Measurements from ENCODE around the gene HMGN5.

The HMGN5 gene

GRCh38 chrX:81231476-81231875, 29.8 kb upstream of the HMGN5 start:
- H3K4me3 ChIP-seq (ENCODE audit: low read depth, low read length): no peak overlapping the region
- no peak for DNase-seq (ENCODE audit: low read depth)
- no peak for TF ChIP-seq CTCF (IDR thresholded peaks at IDR 0.05; ENCODE audit: insufficient read depth, low read depth, low read length, missing control alignments)

- no peak overlapping the region for H3K4me3 ChIP-seq (ENCODE audit: low read depth, low read length)
- no peak for DNase-seq (ENCODE audit: low read depth)
- TF ChIP-seq CTCF (IDR thresholded peaks at IDR 0.05; ENCODE audit: insufficient read depth, low read depth, low read length, missing control alignments): no peak
Measured at GRCh38 chrX:81229901-81230300, 28.2 kb upstream of the HMGN5 start.

- TF ChIP-seq CTCF (IDR thresholded peaks at IDR 0.05; ENCODE audit: insufficient read depth, low read depth, low read length, missing control alignments): no peak
- no peak for DNase-seq (ENCODE audit: low read depth)
- no peak overlapping the region for H3K4me3 ChIP-seq (ENCODE audit: low read depth, low read length)
Measured at GRCh38 chrX:81229229-81229628, 27.5 kb upstream of the HMGN5 start.

DNA sequence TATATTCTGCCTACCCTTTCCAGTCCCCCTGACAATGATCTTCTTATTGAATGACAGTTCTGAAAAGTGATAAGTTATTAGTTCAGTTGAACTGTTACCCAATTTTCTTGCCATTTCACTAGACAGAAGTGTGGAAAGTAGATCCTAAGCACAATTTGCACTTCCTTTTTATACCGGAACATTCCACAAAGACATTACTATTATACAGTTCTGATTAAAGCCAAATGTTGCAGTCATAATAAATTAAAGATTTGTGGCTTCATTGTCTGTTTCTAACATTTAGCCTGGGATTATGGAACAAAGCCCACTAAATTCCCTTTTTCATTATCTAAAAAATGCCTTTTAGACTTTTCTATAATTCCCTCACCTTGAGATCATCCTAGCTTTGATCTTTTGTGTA, 14.0 kb upstream of the HMGN5 start:
- no peak for DNase-seq (ENCODE audit: low read depth)
- TF ChIP-seq CTCF (IDR thresholded peaks at IDR 0.05; ENCODE audit: insufficient read depth, low read depth, low read length, missing control alignments): no peak
- H3K4me3 ChIP-seq (ENCODE audit: low read depth, low read length): no peak overlapping the region

- TF ChIP-seq CTCF (IDR thresholded peaks at IDR 0.05; ENCODE audit: insufficient read depth, low read depth, low read length, missing control alignments): no peak
- no peak overlapping the region for H3K4me3 ChIP-seq (ENCODE audit: low read depth, low read length)
- no peak for DNase-seq (ENCODE audit: low read depth)
Measured at GRCh38 chrX:81208916-81209315, 7.2 kb upstream of the HMGN5 start.

GRCh38 chrX:81206476-81206875, 4.8 kb upstream of the HMGN5 start:
- TF ChIP-seq CTCF (IDR thresholded peaks at IDR 0.05; ENCODE audit: insufficient read depth, low read depth, low read length, missing control alignments): no peak
- DNase-seq (ENCODE audit: low read depth): no peak
- H3K4me3 ChIP-seq (ENCODE audit: low read depth, low read length): no peak overlapping the region

DNA sequence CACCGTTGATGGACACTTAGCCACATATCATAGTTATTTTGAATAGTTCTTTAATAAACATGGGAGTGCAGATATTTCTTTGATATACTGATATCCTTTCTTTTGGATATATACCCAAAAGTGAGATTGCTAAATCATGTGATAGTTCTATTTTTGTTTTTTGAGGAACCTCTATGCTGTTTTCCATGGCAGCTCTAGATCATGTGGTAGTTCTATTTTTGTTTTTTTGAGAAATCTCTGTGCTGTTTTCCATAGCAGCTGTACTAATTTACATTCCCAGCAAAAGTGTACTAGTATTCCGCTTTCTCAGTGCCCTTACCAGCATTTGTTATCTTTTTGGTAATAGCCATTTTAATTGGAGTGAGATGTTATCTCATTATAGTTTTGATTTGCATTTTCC, 3.8 kb upstream of the HMGN5 start:
- no peak for TF ChIP-seq CTCF (IDR thresholded peaks at IDR 0.05; ENCODE audit: insufficient read depth, low read depth, low read length, missing control alignments)
- H3K4me3 ChIP-seq (ENCODE audit: low read depth, low read length): no peak overlapping the region
- no peak for DNase-seq (ENCODE audit: low read depth)

Measured in GM12865 (cell line).